DND-41 (cell line): ENCODE results near the gene KCNAB1.

ENCODE experiments used
- ATAC-seq: fragments of 200-7000 bp; cut with Tn5 transposase; 3 replicates; pipeline ENCODE4 v1.9.1; 2021; ENCODE audit warnings: low read depth; ENCODE audit not compliant: insufficient read depth
- DNase-seq: peaks from one replicate; pipeline ENCODE4 v3.0.0-alpha.2; 2020
- H2AFZ ChIP-seq: 2 replicates; pipeline ENCODE4 v1.6.0; 2012; ENCODE audit warnings: low read depth, low read length
- H3K27ac ChIP-seq: 2 replicates; pipeline ENCODE4 v1.5.1; 2012; ENCODE audit warnings: low read length, inconsistent platforms
- H3K27me3 ChIP-seq: fragments of 200-600 bp; sonication (generic); 2 replicates; pipeline ENCODE4 v1.6.0; 2012; ENCODE audit warnings: low read length, mild to moderate bottlenecking, inconsistent platforms; ENCODE audit not compliant: insufficient read depth, poor library complexity
- H3K36me3 ChIP-seq: 2 replicates; pipeline ENCODE4 v1.5.1; 2012; ENCODE audit warnings: low read length, inconsistent platforms; ENCODE audit not compliant: insufficient read depth
- H3K4me1 ChIP-seq: 2 replicates; pipeline ENCODE4 v1.5.1; 2012; ENCODE audit warnings: mild to moderate bottlenecking, low read length; ENCODE audit not compliant: insufficient read depth
- H3K4me2 ChIP-seq: 2 replicates; pipeline ENCODE4 v1.6.0; 2012; ENCODE audit warnings: mild to moderate bottlenecking, moderate library complexity, low read length, inconsistent platforms; ENCODE audit not compliant: insufficient read depth
- H3K4me3 ChIP-seq, 2 experiments: fragments of 200-600 bp in 1 of 2; shearing (Covaris generic) in 1 of 2; 2 replicates each; pipeline ENCODE4 v1.5.1; 2012 to 2016; ENCODE audit warnings: inconsistent platforms in 2 of 2, low read length in 2 of 2, mild to moderate bottlenecking in 2 of 2, low read depth in 1 of 2, moderate library complexity in 1 of 2
- H3K79me2 ChIP-seq: 2 replicates; pipeline ENCODE4 v1.6.0; 2012; ENCODE audit warnings: low read length, inconsistent platforms; ENCODE audit not compliant: insufficient read depth
- H3K9ac ChIP-seq: 2 replicates; pipeline ENCODE4 v1.6.0; 2012; ENCODE audit warnings: low read depth, mild to moderate bottlenecking, inconsistent platforms, low read length, moderate library complexity
- H3K9me3 ChIP-seq: 2 replicates; pipeline ENCODE4 v1.5.1; 2012; ENCODE audit warnings: low read length, moderate library complexity, mild to moderate bottlenecking, inconsistent platforms; ENCODE audit not compliant: insufficient read depth, severe bottlenecking
- H4K20me1 ChIP-seq: 2 replicates; pipeline ENCODE4 v1.6.0; 2012; ENCODE audit warnings: low read length; ENCODE audit not compliant: insufficient read depth
- CTCF ChIP-seq: IDR thresholded peaks from 2 replicates; pipeline ENCODE4 v1.5.1; 2012; ENCODE audit warnings: borderline replicate concordance, low read length, moderate library complexity, mild to moderate bottlenecking; ENCODE audit not compliant: poor library complexity, severe bottlenecking; ENCODE audit errors: extremely low read depth
- EZH2 ChIP-seq: IDR thresholded peaks from 3 replicates; pipeline ENCODE4 v1.6.1; 2012; ENCODE audit warnings: borderline replicate concordance, low read depth, mild to moderate bottlenecking, moderate library complexity, low read length, inconsistent platforms; ENCODE audit not compliant: severe bottlenecking

The KCNAB1 gene

GRCh38 chr3:156250550-156250949, 130.2 kb downstream of the KCNAB1 start:
- no peaks in the 10 kb centered on the region for H3K4me1 ChIP-seq
- no peak overlapping the region for H3K4me2 ChIP-seq
- H3K4me3 ChIP-seq: no peak overlapping the region
- H3K27me3 ChIP-seq: peaks cover 9% of the 10 kb centered on the region
- H3K36me3 ChIP-seq: no peaks in the 10 kb centered on the region
- no peaks in the 10 kb centered on the region for H3K9me3 ChIP-seq
- H3K79me2 ChIP-seq: no peaks in the 10 kb centered on the region
- DNase-seq (no peak), ATAC-seq (no peak)
- H3K9ac ChIP-seq: no peak overlapping the region
- no peak overlapping the region for H2AFZ ChIP-seq
- H4K20me1 ChIP-seq: no peaks in the 10 kb centered on the region
- no peak overlapping the region for H3K27ac ChIP-seq
- TF ChIP-seq CTCF: no peak
- no peak for TF ChIP-seq EZH2

DNA sequence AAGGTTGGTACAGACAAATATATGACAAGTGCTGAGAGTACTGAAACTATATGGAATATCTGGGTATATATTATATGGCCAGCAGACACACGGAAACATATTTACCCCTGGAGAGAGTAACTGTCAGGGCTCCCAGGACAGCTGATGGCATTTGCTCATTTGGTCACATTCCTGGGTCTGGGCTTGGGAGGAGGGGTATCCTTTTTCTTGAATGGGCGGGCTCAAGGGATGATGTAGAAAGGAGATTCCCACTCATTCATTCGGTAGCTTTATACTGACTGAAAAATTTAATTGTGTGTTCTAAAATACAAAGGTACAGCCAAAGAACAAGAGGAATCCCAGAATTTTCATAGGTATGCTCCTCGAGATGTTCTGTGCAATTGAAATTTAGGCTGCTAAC, 131.0 kb downstream of the KCNAB1 start:
- no peak for TF ChIP-seq EZH2
- TF ChIP-seq CTCF: no peak
- no peak overlapping the region for H3K27ac ChIP-seq
- no peak for ATAC-seq

DNA sequence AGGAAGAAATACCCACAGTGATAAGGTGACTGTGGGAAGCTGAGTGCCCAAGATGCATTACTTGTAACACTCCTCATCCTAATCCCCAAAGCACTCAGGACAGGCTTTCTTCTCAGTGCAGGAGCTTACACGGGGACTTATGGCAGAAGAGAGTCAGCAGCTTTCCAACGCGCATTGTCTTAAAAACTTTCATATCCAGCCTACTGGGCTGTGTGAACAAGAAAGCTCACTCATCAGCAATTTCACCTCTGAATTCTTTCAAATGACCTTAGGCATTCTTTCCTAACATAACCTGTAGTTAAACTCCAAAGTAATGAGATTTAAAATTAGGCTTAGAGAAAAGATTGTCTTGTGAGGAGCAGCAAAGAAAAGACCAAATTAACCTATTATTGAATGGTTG, 132.3 kb downstream of the KCNAB1 start:
- peaks cover 9% of the 10 kb centered on the region for H3K27me3 ChIP-seq
- ATAC-seq (no peak), DNase-seq (no peak)
- H3K36me3 ChIP-seq: no peaks in the 10 kb centered on the region
- H3K9me3 ChIP-seq: no peaks in the 10 kb centered on the region
- TF ChIP-seq EZH2 (no peak), CTCF (no peak)
- H3K27ac ChIP-seq: no peak overlapping the region
- H3K79me2 ChIP-seq: no peaks in the 10 kb centered on the region
- no peak overlapping the region for H3K9ac ChIP-seq
- no peak overlapping the region for H3K4me2 ChIP-seq
- H3K4me3 ChIP-seq: no peak overlapping the region
- no peaks in the 10 kb centered on the region for H3K4me1 ChIP-seq
- H2AFZ ChIP-seq: no peak overlapping the region
- H4K20me1 ChIP-seq: no peaks in the 10 kb centered on the region

More for the DNA sequence above, 131.0 kb downstream of the KCNAB1 start:
- Histone ChIP-seq H3K79me2 (no peaks in the 10 kb centered on the region), H3K4me2 (no peak overlapping the region), H3K36me3 (no peaks in the 10 kb centered on the region), H3K4me1 (no peaks in the 10 kb centered on the region), H2AFZ (no peak overlapping the region), H4K20me1 (no peaks in the 10 kb centered on the region), H3K9me3 (no peaks in the 10 kb centered on the region), H3K27me3 (peaks cover 9% of the 10 kb centered on the region), H3K4me3 (no peak overlapping the region), H3K9ac (no peak overlapping the region)
- no peak for DNase-seq

GRCh38 chr3:156253150-156253549, 132.8 kb downstream of the KCNAB1 start:
- no peak overlapping the region for H3K4me3 ChIP-seq
- no peak overlapping the region for H2AFZ ChIP-seq
- no peaks in the 10 kb centered on the region for H3K36me3 ChIP-seq
- H3K4me2 ChIP-seq: no peak overlapping the region
- TF ChIP-seq EZH2 (no peak), CTCF (no peak)
- H4K20me1 ChIP-seq: no peaks in the 10 kb centered on the region
- no peaks in the 10 kb centered on the region for H3K4me1 ChIP-seq
- DNase-seq (no peak), ATAC-seq (no peak)
- H3K9me3 ChIP-seq: no peaks in the 10 kb centered on the region
- H3K79me2 ChIP-seq: no peaks in the 10 kb centered on the region
- H3K27ac ChIP-seq: no peak overlapping the region
- no peak overlapping the region for H3K9ac ChIP-seq
- peaks cover 9% of the 10 kb centered on the region for H3K27me3 ChIP-seq
